Endodermal cell (in vitro differentiated cells): ENCODE data around the gene ATXN3. TPM values are rescaled to one million over a fixed set of nuclear protein-coding genes. Genes with fewer than 3 reads are reported as not detected.
A peak's percentile ranks its signal among the peaks of the same experiment; 100 is the strongest.

Experiments used
- DNase-seq: peaks from one replicate; pipeline ENCODE4 v3.0.0-alpha.2; 2017
- H3K27ac ChIP-seq: 2 replicates; pipeline ENCODE4 v1.5.1; 2013; ENCODE audit warnings: mild to moderate bottlenecking, low read depth, low read length, moderate library complexity
- H3K27me3 ChIP-seq: 2 replicates; pipeline ENCODE4 v1.6.1; 2013; ENCODE audit warnings: mild to moderate bottlenecking, low read length, moderate library complexity; ENCODE audit not compliant: insufficient read depth, control insufficient read depth, poor library complexity, severe bottlenecking
- H3K36me3 ChIP-seq: 2 replicates; pipeline ENCODE4 v1.7.0; 2013; ENCODE audit warnings: mild to moderate bottlenecking, low read length, moderate library complexity; ENCODE audit not compliant: control insufficient read depth, insufficient read depth
- H3K4me1 ChIP-seq: one replicate; pipeline ENCODE4 v1.7.0; 2013; ENCODE audit warnings: low read length; ENCODE audit not compliant: control insufficient read depth, insufficient read depth
- H3K4me3 ChIP-seq: 2 replicates; pipeline ENCODE4 v1.5.1; 2013; ENCODE audit warnings: mild to moderate bottlenecking, low read length, moderate library complexity
- H3K9ac ChIP-seq: 2 replicates; pipeline ENCODE4 v1.6.1; 2013; ENCODE audit warnings: mild to moderate bottlenecking, low read length, moderate library complexity; ENCODE audit not compliant: poor library complexity, severe bottlenecking; ENCODE audit errors: extremely low read depth
- H3K9me3 ChIP-seq: 2 replicates; pipeline ENCODE4 v1.6.1; 2013; ENCODE audit warnings: mild to moderate bottlenecking, low read length, moderate library complexity; ENCODE audit not compliant: control insufficient read depth
- H3K27ac Mint-ChIP-seq: 2 replicates; pipeline ENCODE4 v1.8.0; 2020; ENCODE audit warnings: mixed read lengths
- H3K27me3 Mint-ChIP-seq: 2 replicates; pipeline ENCODE4 v1.8.0; 2021; ENCODE audit warnings: mild to moderate bottlenecking, mixed read lengths; ENCODE audit not compliant: insufficient read depth
- H3K36me3 Mint-ChIP-seq: 2 replicates; pipeline ENCODE4 v1.8.0; 2020; ENCODE audit warnings: low read depth, mixed read lengths
- H3K4me1 Mint-ChIP-seq: 2 replicates; pipeline ENCODE4 v1.8.0; 2020; ENCODE audit warnings: mixed read lengths
- H3K4me3 Mint-ChIP-seq: 2 replicates; pipeline ENCODE4 v1.8.0; 2020; ENCODE audit warnings: mild to moderate bottlenecking, moderate library complexity, mixed read lengths
- H3K9me3 Mint-ChIP-seq: 2 replicates; pipeline ENCODE4 v1.8.0; 2020; ENCODE audit warnings: mild to moderate bottlenecking, mixed read lengths
- WGBS, 2 experiments: methylation state at CpG; one replicate each; pipeline versions ENCODE4 v1.1.5 to v1.1.7; 2013; ENCODE audit warnings: missing lambda C conversion rate in 2 of 2, mixed read lengths in 1 of 2; ENCODE audit not compliant: insufficient coverage in 1 of 2, insufficient read length in 1 of 2; 5-methylcytosine and 5-hydroxymethylcytosine counted together
- total RNA-seq, 2 donors: library from RNA; stranded (reverse); fragmentation: NEBNext Ultra II Directional in 1 of 2; extraction: Animal tissue kit (Norgen Biotek cat#: 25700) in 1 of 2; gene quantifications; 2 replicates in 1 of 2; 3 replicates in 1 of 2; pipeline ENCODE4 v1.2.1, GENCODE V29; 2021
- TF ChIP-seq, protein P1 (sequence below): fragments of 200-600 bp; sonication (generic); conservative IDR thresholded peaks from 2 replicates; pipeline ENCODE4 v1.5.0; 2021; ENCODE audit warnings: antibody characterized with exemption, mild to moderate bottlenecking

Gene ATXN3
- total RNA-seq, 2 donors from 2014 or later, result 25.7 to 33.2 TPM

DNA sequence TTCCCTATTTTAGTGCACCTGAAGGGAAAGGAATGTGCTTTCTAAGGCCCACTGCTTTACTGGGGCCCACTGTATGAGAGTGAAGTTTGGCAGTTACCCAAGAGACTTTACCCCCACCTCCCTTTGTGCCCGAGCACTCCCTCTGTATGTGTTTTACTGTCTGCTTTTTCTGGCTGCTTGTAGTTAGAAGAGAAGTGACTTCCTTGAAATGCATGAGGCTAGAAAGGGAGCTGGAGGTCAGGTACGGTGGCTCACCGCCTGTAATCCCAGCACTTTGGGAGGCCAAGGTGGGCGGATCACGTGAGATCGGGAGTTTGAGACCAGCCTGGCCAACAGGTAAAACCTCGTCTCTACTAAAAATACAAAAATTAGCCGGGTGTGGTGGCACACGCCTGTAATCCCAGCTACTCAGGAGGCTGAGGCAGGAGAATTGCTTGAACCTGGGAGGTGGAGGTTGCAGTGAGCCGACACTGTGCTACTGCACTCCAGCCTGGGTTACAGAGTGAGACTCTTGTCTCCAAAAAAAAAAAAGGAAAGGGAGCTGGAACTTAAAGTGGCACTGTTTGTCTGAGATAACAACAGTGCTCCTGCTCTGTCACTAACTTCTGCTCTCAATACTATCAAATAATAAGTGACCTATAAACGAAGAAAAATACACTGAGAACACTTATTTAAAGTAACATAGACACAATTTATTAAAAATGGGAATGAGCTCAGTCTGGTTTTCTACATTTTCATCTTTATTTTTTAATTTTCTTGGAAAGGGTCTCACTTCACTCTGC, 72.3 kb downstream of the ATXN3 start:
- H3K27me3 Mint-ChIP-seq, result no peaks in the 10 kb centered on the region
- Histone ChIP-seq H3K27me3 (no peaks in the 10 kb centered on the region), H3K9me3 (peaks cover 15% of the 10 kb centered on the region), H3K4me1 (no peaks in the 10 kb centered on the region), H3K36me3 (peaks cover 15% of the 10 kb centered on the region), H3K9ac (no peak overlapping the region), H3K27ac (no peak overlapping the region), H3K4me3 (no peak overlapping the region)
- 90 to 93% methylated on average over 5 to 11 of the region's 11 CpGs for WGBS, 2 experiments
- H3K4me3 Mint-ChIP-seq, result no peak overlapping the region
- peaks cover 13% of the 10 kb centered on the region for H3K4me1 Mint-ChIP-seq
- peaks cover 15% of the 10 kb centered on the region for H3K9me3 Mint-ChIP-seq
- H3K27ac Mint-ChIP-seq, result no peak overlapping the region
- TF ChIP-seq, protein P1, sequence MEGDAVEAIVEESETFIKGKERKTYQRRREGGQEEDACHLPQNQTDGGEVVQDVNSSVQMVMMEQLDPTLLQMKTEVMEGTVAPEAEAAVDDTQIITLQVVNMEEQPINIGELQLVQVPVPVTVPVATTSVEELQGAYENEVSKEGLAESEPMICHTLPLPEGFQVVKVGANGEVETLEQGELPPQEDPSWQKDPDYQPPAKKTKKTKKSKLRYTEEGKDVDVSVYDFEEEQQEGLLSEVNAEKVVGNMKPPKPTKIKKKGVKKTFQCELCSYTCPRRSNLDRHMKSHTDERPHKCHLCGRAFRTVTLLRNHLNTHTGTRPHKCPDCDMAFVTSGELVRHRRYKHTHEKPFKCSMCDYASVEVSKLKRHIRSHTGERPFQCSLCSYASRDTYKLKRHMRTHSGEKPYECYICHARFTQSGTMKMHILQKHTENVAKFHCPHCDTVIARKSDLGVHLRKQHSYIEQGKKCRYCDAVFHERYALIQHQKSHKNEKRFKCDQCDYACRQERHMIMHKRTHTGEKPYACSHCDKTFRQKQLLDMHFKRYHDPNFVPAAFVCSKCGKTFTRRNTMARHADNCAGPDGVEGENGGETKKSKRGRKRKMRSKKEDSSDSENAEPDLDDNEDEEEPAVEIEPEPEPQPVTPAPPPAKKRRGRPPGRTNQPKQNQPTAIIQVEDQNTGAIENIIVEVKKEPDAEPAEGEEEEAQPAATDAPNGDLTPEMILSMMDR, result no peak
- H3K36me3 Mint-ChIP-seq, result peaks cover 52% of the 10 kb centered on the region
- no peak for DNase-seq

DNA sequence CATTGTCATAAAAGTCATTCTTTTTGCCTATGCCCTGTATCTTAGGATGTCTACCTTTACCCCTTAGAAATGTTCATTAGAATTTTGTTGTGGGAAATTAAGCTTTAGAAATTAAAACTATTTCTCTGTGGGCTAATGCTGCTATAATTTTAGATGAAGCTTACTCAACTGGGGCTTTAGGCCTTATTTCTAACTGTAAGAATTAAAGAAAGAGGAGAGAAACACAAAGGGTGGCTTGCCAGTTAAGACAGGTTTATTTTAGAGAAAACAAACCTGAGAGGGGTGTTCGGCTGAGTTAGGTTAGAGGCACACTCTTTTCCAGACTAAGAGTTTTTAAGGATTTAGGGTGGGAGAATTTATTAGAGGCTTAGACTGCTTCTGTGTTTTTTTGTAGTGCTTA, 72.9 kb downstream of the ATXN3 start:
- peaks cover 7% of the 10 kb centered on the region for H3K4me1 Mint-ChIP-seq
- H3K9me3 Mint-ChIP-seq, result peaks cover 15% of the 10 kb centered on the region

DNA sequence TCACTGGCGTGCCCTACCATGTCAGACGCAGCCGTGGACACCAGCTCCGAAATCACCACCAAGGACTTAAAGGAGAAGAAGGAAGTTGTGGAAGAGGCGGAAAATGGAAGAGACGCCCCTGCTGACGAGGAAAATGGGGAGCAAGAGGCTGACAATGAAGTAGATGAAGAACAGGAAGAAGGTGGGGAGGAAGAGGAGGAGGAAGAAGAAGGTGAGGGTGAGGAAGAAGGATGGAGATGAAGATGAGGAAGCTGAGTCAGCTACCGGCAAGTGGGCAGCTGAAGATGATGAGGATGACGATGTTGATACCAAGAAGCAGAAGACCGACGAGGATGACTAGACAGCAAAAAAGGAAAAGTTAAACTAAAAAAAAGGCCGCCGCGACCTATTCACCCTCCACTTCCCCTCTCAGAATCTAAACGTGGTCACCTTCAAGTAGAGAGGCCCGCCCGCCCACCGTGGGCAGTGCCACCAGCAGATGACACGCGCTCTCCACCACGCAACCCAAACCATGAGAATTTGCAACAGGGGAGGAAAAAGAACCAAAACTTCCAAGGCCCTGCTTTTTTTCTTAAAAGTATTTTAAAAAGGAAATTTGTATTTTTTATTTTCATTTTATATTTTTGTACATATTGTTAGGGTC, 79.7 kb downstream of the ATXN3 start:
- Histone ChIP-seq H3K9me3 (no peaks in the 10 kb centered on the region), H3K27me3 (no peaks in the 10 kb centered on the region), H3K27ac (no peak overlapping the region), H3K4me3 (no peak overlapping the region), H3K36me3 (peaks cover 14% of the 10 kb centered on the region), H3K4me1 (no peaks in the 10 kb centered on the region), H3K9ac (no peak overlapping the region)
- Mint-ChIP-seq H3K4me3 (no peak overlapping the region), H3K36me3 (peaks cover 48% of the 10 kb centered on the region), H3K4me1 (no peaks in the 10 kb centered on the region), H3K9me3 (no peaks in the 10 kb centered on the region), H3K27me3 (no peaks in the 10 kb centered on the region), H3K27ac (peak overlapping the region; percentile 62)
- DNase-seq, result no peak
- TF ChIP-seq, protein P1, result no peak
- 94 to 97% methylated on average over 7 to 20 of the region's 21 CpGs for WGBS, 2 experiments

More for the DNA sequence above, 72.9 kb downstream of the ATXN3 start:
- H3K4me3 ChIP-seq, result no peak overlapping the region
- DNase-seq, result no peak
- H3K9me3 ChIP-seq, result peaks cover 15% of the 10 kb centered on the region
- WGBS, 2 experiments, result 89 to 100% methylated on average over 1 of the region's 1 CpG
- peaks cover 15% of the 10 kb centered on the region for H3K36me3 ChIP-seq
- no peaks in the 10 kb centered on the region for H3K27me3 Mint-ChIP-seq
- no peak overlapping the region for H3K27ac ChIP-seq
- H3K27me3 ChIP-seq, result no peaks in the 10 kb centered on the region
- H3K36me3 Mint-ChIP-seq, result peaks cover 53% of the 10 kb centered on the region
- TF ChIP-seq, protein P1, result no peak
- H3K4me3 Mint-ChIP-seq, result no peak overlapping the region
- no peak overlapping the region for H3K9ac ChIP-seq
- no peaks in the 10 kb centered on the region for H3K4me1 ChIP-seq
- no peak overlapping the region for H3K27ac Mint-ChIP-seq
